GM20000 (cell line): Measurements from ENCODE around the gene RHOT2.

Experiments used
- DNase-seq: peaks from one replicate; pipeline ENCODE4 v3.0.0; 2012; ENCODE audit warnings: low spot score
- TF ChIP-seq, protein P1 (sequence below): IDR thresholded peaks from 2 replicates; pipeline ENCODE4 v1.5.1; 2012; ENCODE audit warnings: mild to moderate bottlenecking, control low read depth; ENCODE audit errors: extremely low read depth, missing control alignments

Gene RHOT2

DNA sequence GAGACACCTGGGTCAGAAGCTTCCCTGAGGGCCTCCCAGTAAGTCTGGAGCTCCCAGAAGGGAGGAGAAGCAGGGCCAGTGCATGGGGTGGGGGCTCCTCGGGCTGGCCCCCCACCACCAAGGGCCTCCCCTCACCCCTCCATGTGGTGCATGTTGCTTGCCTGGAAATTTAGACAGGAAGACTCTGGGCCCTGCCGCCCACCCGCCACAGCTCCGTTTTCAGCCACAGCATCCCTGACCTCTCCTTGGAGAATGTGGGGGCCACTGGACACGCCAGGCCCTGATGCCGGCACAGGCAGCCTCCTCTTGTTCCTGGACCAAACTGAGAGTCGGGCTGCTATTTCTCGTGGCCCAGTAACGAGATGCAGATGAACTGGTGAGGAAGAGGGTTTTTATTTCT lies 29.1 kb upstream of the RHOT2 start:
- DNase-seq: no peak

DNA sequence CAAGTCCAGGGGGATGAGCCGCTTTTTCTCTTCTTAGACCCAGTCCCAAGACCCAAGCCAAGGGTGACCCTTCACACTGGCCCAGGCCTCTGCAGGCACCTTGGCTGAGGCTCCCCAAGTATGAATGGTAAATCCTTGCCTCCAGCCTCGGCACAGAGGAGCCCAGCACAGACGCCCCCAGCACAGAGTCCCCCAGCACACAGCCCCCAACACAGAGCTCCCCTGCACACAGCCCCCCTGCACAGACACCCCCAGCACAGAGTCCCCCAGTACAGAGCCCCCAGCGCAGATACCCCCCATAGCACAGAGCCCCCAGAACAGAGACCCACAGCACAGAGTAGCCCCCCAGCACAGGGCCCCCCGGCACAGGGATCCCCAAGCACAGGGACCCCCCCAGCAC lies 27.3 kb upstream of the RHOT2 start:
- TF ChIP-seq, protein P1, sequence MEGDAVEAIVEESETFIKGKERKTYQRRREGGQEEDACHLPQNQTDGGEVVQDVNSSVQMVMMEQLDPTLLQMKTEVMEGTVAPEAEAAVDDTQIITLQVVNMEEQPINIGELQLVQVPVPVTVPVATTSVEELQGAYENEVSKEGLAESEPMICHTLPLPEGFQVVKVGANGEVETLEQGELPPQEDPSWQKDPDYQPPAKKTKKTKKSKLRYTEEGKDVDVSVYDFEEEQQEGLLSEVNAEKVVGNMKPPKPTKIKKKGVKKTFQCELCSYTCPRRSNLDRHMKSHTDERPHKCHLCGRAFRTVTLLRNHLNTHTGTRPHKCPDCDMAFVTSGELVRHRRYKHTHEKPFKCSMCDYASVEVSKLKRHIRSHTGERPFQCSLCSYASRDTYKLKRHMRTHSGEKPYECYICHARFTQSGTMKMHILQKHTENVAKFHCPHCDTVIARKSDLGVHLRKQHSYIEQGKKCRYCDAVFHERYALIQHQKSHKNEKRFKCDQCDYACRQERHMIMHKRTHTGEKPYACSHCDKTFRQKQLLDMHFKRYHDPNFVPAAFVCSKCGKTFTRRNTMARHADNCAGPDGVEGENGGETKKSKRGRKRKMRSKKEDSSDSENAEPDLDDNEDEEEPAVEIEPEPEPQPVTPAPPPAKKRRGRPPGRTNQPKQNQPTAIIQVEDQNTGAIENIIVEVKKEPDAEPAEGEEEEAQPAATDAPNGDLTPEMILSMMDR: no peak
- DNase-seq: no peak

More for the DNA sequence above, 29.1 kb upstream of the RHOT2 start:
- TF ChIP-seq, protein P1: no peak

DNA sequence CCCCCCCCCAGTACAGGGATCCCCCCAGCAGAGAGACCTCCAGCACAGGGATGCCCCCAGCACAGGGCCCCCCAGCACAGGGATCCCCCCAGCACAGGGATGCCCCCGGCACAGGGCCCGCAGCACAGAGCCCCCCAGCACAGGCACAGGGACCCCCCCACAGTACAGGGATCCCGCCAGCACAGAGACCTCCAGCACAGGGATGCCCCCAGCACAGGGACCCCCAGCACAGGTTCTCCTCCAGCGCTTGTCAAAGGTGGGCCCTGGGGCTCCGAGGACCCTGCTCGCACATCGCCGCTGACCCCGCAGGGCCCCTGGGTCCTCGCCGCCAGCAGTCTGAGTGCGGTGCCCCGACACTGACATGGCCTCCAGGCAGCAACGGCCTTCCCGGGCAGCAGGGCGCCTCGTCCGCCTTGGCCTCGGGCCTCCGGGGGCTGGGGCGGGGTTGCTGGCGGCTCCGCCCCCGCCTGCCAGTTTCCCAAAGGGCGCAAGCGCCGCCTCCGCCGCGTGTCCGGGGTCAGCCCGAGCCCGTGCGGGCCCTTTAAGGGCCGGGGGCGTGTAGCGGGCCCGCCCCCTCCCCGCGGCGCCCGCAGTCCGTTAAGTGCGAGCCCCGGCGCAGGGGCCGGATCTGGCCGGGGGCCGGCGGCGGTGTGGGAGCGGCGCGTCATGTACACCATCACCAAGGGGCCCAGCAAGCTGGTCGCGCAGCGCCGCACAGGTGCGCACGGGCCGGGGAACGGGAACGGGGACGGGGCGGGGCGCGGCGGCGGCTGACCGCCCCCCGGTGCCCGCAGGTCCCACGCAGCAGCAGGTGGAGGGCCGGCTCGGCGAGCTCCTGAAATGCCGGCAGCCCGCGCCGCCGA lies 26.4 kb upstream of the RHOT2 start, which contains the start of gene MCRIP2:
Gene MCRIP2, plus strand, starts transcription at position 503 of the 863 bp plus-strand sequence. Its CDS starts 164 bp downstream, at position 667.
- TF ChIP-seq, protein P1: no peak
- peak; percentile 96 for DNase-seq

DNA sequence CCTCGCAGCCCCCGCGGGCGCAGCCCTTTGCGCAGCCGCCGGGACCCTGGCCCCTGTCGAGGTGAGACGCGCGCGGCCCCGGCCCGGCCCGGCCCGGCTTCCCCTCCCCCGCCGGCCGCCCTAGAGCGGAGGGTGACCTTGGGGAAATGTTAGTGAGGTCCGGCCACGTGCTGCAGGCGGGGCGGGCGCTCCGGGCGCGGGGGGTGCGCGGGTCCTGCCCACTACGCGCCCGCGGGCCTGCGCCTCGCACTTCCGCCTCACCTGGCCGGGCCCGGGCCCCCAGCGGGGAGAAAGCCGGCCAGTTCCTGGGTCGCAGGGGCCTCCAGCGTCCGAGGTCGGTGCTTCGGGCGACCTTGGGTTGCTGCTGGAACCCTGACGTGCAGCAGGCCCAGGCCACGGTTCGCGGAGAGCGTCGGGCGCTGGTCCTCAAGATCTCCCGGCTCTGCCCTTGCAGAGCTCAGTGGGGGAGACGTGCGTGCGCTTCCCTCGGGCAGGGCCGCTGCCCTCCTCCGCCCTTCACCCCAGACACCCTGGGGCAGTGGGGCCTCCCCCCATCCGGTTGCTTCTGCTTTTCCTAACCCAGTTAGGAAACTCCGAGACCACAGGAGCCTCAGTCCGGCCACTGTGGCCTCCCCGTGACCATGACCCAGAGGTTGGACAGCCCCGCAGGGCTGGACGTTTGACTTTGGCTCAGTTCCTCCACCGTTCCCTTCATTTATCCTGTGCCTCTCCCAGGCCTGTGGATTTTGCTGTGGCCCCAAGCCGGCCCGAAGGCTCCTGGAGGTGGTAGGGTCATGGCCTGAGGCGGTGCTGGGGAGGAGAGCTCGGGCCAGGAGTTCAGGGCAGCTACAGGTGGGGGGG lies 25.5 kb upstream of the RHOT2 start:
- TF ChIP-seq, protein P1: no peak
- DNase-seq: peak; percentile 84

DNA sequence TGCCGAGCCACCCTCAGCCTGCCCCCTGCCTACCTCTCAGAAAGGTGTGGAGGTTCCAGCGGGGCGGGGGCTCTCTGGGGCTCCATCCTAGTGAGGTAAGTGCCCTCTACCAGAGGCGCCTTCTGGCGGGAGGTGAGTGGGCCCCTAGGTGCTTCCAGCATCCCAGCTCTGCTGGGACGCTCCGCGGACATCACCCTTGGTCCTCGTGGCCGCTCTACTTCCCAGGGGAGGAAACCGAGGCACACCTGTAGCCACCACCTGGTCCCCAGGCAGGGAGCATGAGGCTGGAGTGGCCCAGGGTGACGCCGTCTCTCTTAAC lies 24.9 kb upstream of the RHOT2 start:
- TF ChIP-seq, protein P1: no peak
- DNase-seq: peak; percentile 30

DNA sequence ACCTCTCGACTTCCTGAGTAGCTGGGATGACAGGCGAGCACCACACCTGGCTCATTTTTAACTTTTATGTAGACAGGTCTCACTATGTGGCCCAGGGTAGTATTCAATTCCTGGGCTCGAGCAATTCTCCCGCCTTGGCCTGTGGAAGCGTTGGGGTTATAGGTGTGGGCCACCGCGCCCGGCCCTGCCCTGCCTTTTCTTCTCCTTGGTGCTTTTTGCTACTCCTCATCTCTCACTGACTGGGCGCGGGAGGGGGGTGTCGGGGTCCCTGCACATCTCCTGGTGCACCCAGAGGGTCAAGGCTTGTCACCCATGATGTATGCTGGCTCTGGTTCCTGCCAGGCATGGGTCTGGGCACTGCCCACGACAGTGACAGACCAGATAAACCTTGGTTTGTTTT lies 23.4 kb upstream of the RHOT2 start:
- TF ChIP-seq, protein P1: no peak
- DNase-seq: no peak
